ENCODE results near the gene ARL8A.

ARL8A gene

GRCh38 chr1:202134645-202135172 is 9.8 kb downstream of the ARL8A start:
- TF ChIP-seq CTCF (IDR thresholded peaks at IDR 0.05; ENCODE audit: control insufficient read depth, insufficient read depth, low read depth, low read length, missing control alignments): no peak
- no peak for DNase-seq (ENCODE audit: low read depth)
- H3K4me3 ChIP-seq (ENCODE audit: control insufficient read depth, low read depth, low read length): no peak overlapping the region

GRCh38 chr1:202133989-202134388 is 10.5 kb downstream of the ARL8A start:
- DNase-seq (ENCODE audit: low read depth): no peak
- no peak for TF ChIP-seq CTCF (IDR thresholded peaks at IDR 0.05; ENCODE audit: control insufficient read depth, insufficient read depth, low read depth, low read length, missing control alignments)
- no peak overlapping the region for H3K4me3 ChIP-seq (ENCODE audit: control insufficient read depth, low read depth, low read length)

DNA sequence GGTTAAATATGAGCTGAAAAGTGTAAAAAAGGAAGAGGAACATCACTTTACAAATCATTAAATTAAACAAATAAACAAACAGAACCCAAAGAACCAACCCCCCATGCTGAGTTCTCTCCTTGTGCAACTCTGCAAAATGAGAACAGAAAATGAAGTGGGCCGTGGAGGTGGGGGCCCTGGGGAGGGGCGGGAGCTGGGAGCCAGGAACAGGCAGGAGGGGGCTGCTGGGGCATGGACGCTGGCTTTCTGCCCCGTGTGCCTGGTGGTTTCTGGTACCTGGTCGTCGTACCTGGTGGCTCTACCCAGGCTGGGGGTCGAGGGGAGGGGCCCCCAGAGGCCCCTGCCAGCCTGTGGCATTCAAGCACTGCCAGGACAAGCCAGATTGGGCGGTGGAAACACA is 11.0 kb downstream of the ARL8A start:
- no peak overlapping the region for H3K4me3 ChIP-seq (ENCODE audit: control insufficient read depth, low read depth, low read length)
- DNase-seq (ENCODE audit: low read depth): no peak
- no peak for TF ChIP-seq CTCF (IDR thresholded peaks at IDR 0.05; ENCODE audit: control insufficient read depth, insufficient read depth, low read depth, low read length, missing control alignments)

GRCh38 chr1:202133001-202133400 is 11.5 kb downstream of the ARL8A start:
- TF ChIP-seq CTCF (IDR thresholded peaks at IDR 0.05; ENCODE audit: control insufficient read depth, insufficient read depth, low read depth, low read length, missing control alignments): no peak
- H3K4me3 ChIP-seq (ENCODE audit: control insufficient read depth, low read depth, low read length): no peak overlapping the region
- no peak for DNase-seq (ENCODE audit: low read depth)

- no peak for DNase-seq (ENCODE audit: low read depth)
- H3K4me3 ChIP-seq (ENCODE audit: control insufficient read depth, low read depth, low read length): no peak overlapping the region
- TF ChIP-seq CTCF (IDR thresholded peaks at IDR 0.05; ENCODE audit: control insufficient read depth, insufficient read depth, low read depth, low read length, missing control alignments): no peak
These were observed 12.3 kb downstream of the ARL8A start for GRCh38 chr1:202131956-202132821.

GRCh38 chr1:202130816-202131522 is 13.6 kb downstream of the ARL8A start:
- no peak for TF ChIP-seq CTCF (IDR thresholded peaks at IDR 0.05; ENCODE audit: control insufficient read depth, insufficient read depth, low read depth, low read length, missing control alignments)
- H3K4me3 ChIP-seq (ENCODE audit: control insufficient read depth, low read depth, low read length): no peak overlapping the region
- DNase-seq (ENCODE audit: low read depth): no peak

Data from AG09309 (cell line).